Tibial artery (tissue), 4 donors: ENCODE data around the gene GALNT14.

Source experiments
- DNase-seq, 2 donors: peaks; one replicate each; pipeline ENCODE4 v3.0.0-alpha.2; 2019
- H3K27ac ChIP-seq, 2 donors: fragments of 200-600 bp; sonication (generic) in 1 of 2; 1 replicate in 1 of 2; 2 replicates in 1 of 2; pipeline ENCODE4 v1.5.1; 2018 to 2019; ENCODE audit warnings: mild to moderate bottlenecking in 1 of 2
- H3K27me3 ChIP-seq, 2 donors: fragments of 200-600 bp; sonication (generic) in 1 of 2; one replicate each; pipeline versions ENCODE4 v1.5.1 to v1.6.0; 2016 to 2019
- H3K36me3 ChIP-seq, 3 donors: fragments of 200-600 bp; sonication (generic) in 2 of 3; one replicate each; pipeline ENCODE4 v1.5.1; 2016 to 2019; ENCODE audit warnings: mild to moderate bottlenecking in 2 of 3
- H3K4me1 ChIP-seq, 4 donors: fragments of 200-600 bp; sonication (generic) in 2 of 4; 1 replicate in 3 of 4; 2 replicates in 1 of 4; pipeline ENCODE4 v1.5.1; 2016 to 2019
- H3K4me3 ChIP-seq, 2 donors: fragments of 200-600 bp; sonication (generic) in 1 of 2; 1 replicate in 1 of 2; 2 replicates in 1 of 2; pipeline ENCODE4 v1.5.1; 2018 to 2019; ENCODE audit warnings: mild to moderate bottlenecking in 2 of 2
- H3K9me3 ChIP-seq, 3 donors: fragments of 200-600 bp; sonication (generic) in 1 of 3; one replicate each; pipeline ENCODE4 v1.5.1; 2016 to 2019
- CTCF ChIP-seq, 2 experiments: fragments of 200-600 bp in 1 of 2; fragments of 450-650 bp in 1 of 2; IDR thresholded peaks; one replicate each; pipeline ENCODE4 v1.5.1; 2017 to 2019; ENCODE audit warnings: antibody characterized with exemption in 2 of 2, mild to moderate bottlenecking in 1 of 2, moderate library complexity in 1 of 2
- intact Hi-C: fragments of 100-400 bp; cut with DNase I; formaldehyde crosslinking; loops from one replicate; pipeline ENCODE4 v1.15.0; 2023; ENCODE audit warnings: low total_unique reads

Gene GALNT14

DNA sequence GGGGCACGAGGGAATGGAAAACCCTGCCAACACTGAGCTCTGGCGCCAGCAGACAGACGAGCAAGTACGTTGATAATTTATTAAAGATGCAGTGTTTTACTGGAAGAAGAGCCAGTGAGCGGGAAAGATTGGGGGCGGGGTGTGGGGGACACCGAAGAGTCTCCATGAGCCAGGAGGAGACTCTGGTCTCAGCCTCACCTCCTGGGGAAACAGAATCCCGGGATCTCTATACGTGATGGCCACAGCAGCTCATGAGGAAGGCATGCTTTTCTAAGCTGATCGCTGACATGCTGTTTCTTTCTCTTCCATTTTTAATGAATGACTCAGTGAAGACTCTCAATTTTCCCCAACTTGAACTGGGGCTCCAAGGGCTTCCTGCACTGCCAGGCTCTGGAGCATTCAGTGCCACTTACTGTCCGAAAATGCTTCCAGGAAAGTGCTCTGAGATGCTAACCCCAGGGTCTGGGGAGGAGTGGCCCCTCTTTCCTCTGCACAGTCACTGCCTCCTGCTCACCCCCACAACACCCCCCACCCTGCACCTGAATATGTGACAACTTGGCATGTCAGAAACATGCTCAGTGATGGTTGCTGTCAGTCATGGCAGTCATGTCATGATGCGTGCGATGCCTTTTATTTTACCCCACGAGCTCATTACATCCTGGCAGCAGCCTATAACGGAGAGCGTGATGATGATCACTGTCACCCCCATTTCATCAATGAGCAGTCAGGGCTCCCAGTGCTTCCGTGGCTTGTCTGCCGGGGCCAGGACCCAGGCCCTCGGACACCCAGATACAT lies 166.8 kb downstream of the GALNT14 start:
- no peak for TF ChIP-seq CTCF (IDR thresholded peaks at IDR 0.05)

DNA sequence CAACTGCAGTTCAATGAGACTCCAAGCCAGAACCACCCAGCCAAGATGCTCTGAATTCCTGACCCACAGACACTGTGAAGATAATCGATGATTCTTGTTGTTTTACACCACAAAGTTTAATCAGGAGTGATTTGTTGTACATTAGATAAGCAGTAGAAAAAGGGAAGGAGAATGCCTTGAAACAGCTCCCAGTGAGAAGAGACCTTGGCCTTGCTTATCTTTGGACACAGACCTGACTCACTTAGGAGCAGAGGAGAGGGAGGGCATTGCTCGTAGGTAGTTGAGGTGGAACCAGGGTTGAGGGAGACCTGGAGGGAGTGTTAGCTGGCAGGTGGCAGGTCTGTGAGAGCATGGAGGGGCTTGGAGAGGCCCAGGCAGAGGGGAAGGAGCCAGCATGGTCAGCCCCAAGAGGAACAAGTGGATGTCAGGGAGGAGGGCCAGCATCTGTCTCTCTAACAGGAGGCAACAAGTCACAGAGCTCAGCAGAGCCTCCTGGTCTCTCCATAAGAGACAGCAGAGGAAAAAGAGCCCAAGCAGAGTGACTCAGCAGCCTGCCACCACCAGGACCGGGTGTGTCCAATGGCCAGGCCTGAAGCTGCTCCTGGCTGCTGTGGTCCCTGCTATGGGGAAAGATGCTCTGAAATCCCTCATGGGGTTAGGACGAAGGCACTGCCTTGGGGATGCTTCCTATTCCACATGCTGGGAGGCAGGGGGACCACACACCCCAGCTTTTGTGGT lies 169.4 kb downstream of the GALNT14 start:
- no peak for DNase-seq
- Histone ChIP-seq H3K27me3 (peaks cover 0 to 29% of the 10 kb centered on the region in 2 donors), H3K9me3 (no peaks in the 10 kb centered on the region), H3K27ac (no peak overlapping the region), H3K4me3 (no peak overlapping the region), H3K4me1 (no peaks in the 10 kb centered on the region), H3K36me3 (no peaks in the 10 kb centered on the region)
- intact Hi-C loops, result no loop called here
- no peak for TF ChIP-seq CTCF (IDR thresholded peaks at IDR 0.05)

More for the DNA sequence above, 166.8 kb downstream of the GALNT14 start:
- no peak overlapping the region for H3K4me3 ChIP-seq
- H3K27ac ChIP-seq, result no peak overlapping the region
- intact Hi-C loops, result no loop called here
- H3K27me3 ChIP-seq, result peaks cover 0 to 18% of the 10 kb centered on the region in 2 donors
- no peaks in the 10 kb centered on the region for H3K9me3 ChIP-seq
- no peaks in the 10 kb centered on the region for H3K36me3 ChIP-seq
- peaks cover 0 to 2% (median 0%) of the 10 kb centered on the region in 4 donors for H3K4me1 ChIP-seq
- no peak for DNase-seq

GRCh38 chr2:30966786-30967185 lies 171.5 kb downstream of the GALNT14 start:
- no peak for TF ChIP-seq CTCF (IDR thresholded peaks at IDR 0.05)
- H3K4me3 ChIP-seq, result no peak overlapping the region
- intact Hi-C loops, result no loop called here
- H3K4me1 ChIP-seq, result no peaks in the 10 kb centered on the region
- H3K9me3 ChIP-seq, result no peaks in the 10 kb centered on the region
- H3K36me3 ChIP-seq, result no peaks in the 10 kb centered on the region
- no peak for DNase-seq
- no peak overlapping the region for H3K27ac ChIP-seq
- H3K27me3 ChIP-seq, result peaks cover 0 to 30% of the 10 kb centered on the region in 2 donors

DNA sequence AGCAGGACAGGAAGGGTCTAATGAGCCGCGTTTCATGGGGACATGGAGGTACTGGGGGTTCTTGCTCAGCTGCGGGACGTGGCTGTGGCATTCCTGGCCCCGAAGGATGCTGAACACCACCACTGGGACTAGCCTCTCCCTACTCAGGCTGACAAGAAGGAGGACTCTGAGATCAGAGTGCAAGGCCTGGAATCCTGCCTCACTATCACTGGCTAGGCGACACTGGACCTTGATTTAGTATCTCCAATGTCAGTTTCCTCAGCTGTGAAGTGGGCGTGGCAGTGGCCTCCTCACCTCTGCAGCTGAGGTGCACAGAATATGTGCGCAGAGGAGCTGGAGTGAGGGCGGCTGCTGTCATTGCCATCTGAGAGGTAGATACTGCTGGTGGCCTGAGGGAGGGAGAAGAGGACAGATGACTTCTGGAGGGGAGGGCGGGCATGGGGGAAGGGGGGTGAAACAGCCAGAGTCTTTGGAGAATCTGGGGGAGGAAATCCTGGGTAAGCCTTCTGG lies 173.2 kb downstream of the GALNT14 start:
- Histone ChIP-seq H3K36me3 (no peaks in the 10 kb centered on the region), H3K4me3 (no peak overlapping the region), H3K27me3 (peaks cover 0 to 25% of the 10 kb centered on the region in 2 donors), H3K4me1 (no peaks in the 10 kb centered on the region), H3K27ac (no peak overlapping the region), H3K9me3 (no peaks in the 10 kb centered on the region)
- no peak for TF ChIP-seq CTCF (IDR thresholded peaks at IDR 0.05)
- no peak for DNase-seq
- intact Hi-C loops, result no loop called here

DNA sequence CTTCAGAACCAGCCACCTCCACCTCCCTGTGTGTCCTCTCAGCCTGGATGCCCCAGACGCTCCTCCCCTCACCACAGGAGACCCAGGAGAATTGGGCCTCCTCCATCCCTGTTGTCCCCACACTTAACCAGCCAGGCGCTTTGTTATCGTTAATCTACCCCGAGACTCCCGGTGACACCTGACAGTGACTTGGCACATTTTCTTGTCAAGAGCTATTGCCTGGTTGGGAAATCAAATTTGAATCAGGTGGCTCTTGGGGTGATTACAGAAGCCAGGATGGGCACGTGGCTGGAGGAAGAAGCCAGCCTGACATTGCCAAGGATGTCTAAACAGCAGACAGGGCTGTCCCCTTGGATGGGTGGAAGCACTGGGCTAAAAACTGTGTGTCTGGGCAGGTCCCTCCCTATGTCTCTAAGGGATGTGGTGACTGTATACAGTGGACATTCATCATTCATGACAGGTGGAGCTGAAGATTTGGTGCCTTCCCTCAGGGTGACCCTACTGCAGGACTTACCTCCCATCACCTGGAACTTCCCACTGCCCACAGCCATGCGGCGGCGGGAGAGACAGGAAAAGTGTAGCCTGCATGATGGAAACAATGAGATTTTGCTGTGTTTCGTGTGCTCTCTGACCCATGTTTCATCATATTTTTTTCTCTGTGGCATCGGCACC lies 173.8 kb downstream of the GALNT14 start:
- intact Hi-C loops, result no loop called here
- H3K4me1 ChIP-seq, result no peaks in the 10 kb centered on the region
- no peak for TF ChIP-seq CTCF (IDR thresholded peaks at IDR 0.05)

More for the DNA sequence above, 173.8 kb downstream of the GALNT14 start:
- Histone ChIP-seq H3K36me3 (no peaks in the 10 kb centered on the region), H3K9me3 (no peaks in the 10 kb centered on the region), H3K27ac (no peak overlapping the region), H3K27me3 (peaks cover 0 to 25% of the 10 kb centered on the region in 2 donors), H3K4me3 (no peak overlapping the region)
- no peak for DNase-seq
